Measurements from ENCODE around the gene AIMP2. TPM values are rescaled to one million over a fixed set of nuclear protein-coding genes. Genes with fewer than 3 reads are reported as not detected.

The AIMP2 gene
- total and polyA plus RNA-seq, 2 of the 4 experiments (the other 2 are of a cell fraction): 57.5 to 58.6 TPM

DNA sequence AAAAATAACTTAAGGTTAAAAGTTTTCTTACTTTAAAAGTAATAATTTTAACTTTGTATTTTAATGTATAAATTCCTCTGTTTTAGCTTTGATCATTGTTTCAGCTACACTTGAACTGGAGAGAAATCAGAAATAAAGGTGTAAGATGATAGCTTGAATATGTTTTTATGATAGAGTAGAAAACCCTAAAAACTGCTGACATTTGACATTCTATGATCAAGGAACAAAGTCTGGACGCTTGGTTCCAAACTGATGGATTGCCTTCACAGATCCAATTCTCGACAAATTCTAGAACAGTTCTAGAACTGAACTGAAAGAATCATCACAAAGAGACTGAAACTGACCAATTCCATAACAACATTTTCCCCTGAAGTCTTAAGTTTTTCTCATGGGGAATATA lies 21.9 kb downstream of the AIMP2 start, which contains the start of gene ANKRD61:
Gene ANKRD61, plus strand, starts transcription at position 389 of the 400 bp plus-strand sequence. Its CDS starts 0 bp downstream, at position 389.
- no peak within 1 kb of the TSS for H4K8ac ChIP-seq (ENCODE audit: low read depth in 2 of 2, low read length in 2 of 2)
- no peak within 1 kb of the TSS for H3K4ac ChIP-seq (ENCODE audit: low read depth, low read length)
- BruUV-seq (replicated peaks): no TSS peak
- H3K9me1 ChIP-seq (ENCODE audit: insufficient read depth, low read length): peaks cover 6% of the 10 kb centered on the region; the same call in 1 of the 2 replicates
- ChIA-PET CTCF (no interaction called here), POLR2A (ENCODE audit: unreplicated experiment) (no interaction called here)
- no peak within 1 kb of the TSS for H2BK120ac ChIP-seq (ENCODE audit: low read depth, low read length)
- no peak within 1 kb of the TSS for H3K18ac ChIP-seq (ENCODE audit: low read depth, low read length)
- no peak within 1 kb of the TSS for H3K56ac ChIP-seq (ENCODE audit: extremely low read depth, insufficient read depth, low read length)
- H3K4me2 ChIP-seq (ENCODE audit: low read depth, low read length): no peak within 1 kb of the TSS
- no CpG with 5 or more reads among the region's 2 CpGs for WGBS, 2 experiments (ENCODE audit: extremely low coverage in 2 of 2, insufficient read length in 1 of 2)
- no peak for DNase-seq
- intact Hi-C loops (cut with micrococcal nuclease) (no loop called here), in situ Hi-C loops (cut with MboI; ENCODE audit: low sequenced_read_pairs) (no loop called here), dilution Hi-C loops (cut with HindIII; ENCODE audit: low sequenced_read_pairs, unreplicated experiment) (no loop called here)
- no peak for TF ChIP-seq MAZ (IDR thresholded peaks at IDR 0.05; ENCODE audit: borderline replicate concordance, low read depth, low read length)
- TF ChIP-seq MXI1 (IDR thresholded peaks at IDR 0.05; ENCODE audit: borderline replicate concordance, low read depth, low read length): no peak
- TF ChIP-seq BHLHE40 (IDR thresholded peaks at IDR 0.05; ENCODE audit: low read depth, low read length): no peak
- TF ChIP-seq, protein P1, sequence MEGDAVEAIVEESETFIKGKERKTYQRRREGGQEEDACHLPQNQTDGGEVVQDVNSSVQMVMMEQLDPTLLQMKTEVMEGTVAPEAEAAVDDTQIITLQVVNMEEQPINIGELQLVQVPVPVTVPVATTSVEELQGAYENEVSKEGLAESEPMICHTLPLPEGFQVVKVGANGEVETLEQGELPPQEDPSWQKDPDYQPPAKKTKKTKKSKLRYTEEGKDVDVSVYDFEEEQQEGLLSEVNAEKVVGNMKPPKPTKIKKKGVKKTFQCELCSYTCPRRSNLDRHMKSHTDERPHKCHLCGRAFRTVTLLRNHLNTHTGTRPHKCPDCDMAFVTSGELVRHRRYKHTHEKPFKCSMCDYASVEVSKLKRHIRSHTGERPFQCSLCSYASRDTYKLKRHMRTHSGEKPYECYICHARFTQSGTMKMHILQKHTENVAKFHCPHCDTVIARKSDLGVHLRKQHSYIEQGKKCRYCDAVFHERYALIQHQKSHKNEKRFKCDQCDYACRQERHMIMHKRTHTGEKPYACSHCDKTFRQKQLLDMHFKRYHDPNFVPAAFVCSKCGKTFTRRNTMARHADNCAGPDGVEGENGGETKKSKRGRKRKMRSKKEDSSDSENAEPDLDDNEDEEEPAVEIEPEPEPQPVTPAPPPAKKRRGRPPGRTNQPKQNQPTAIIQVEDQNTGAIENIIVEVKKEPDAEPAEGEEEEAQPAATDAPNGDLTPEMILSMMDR (conservative IDR thresholded peaks at IDR 0.05; ENCODE audit: low read depth, low read length): no peak
- no peak for TF ChIP-seq CEBPB (IDR thresholded peaks at IDR 0.05; ENCODE audit: low read depth, low read length)
- peak; percentile 61 for TF ChIP-seq MAFK (IDR thresholded peaks at IDR 0.05; ENCODE audit: low read depth, low read length)
- peaks cover 53% of the 10 kb centered on the region for H3K36me3 ChIP-seq (ENCODE audit: control insufficient read depth, insufficient read depth, low read length)
- no peak within 1 kb of the TSS for H3K27ac ChIP-seq (ENCODE audit: insufficient read depth, low read length)
- H4K20me1 ChIP-seq (ENCODE audit: insufficient read depth, low read length): no peaks in the 10 kb centered on the region; the same call in 1 of the 2 replicates
- H2BK20ac ChIP-seq (ENCODE audit: low read depth, low read length): no peak within 1 kb of the TSS
- H2AK5ac ChIP-seq (ENCODE audit: low read depth, low read length): no peak within 1 kb of the TSS
- ATAC-seq (ENCODE audit: low read depth): no peak
- no peaks in the 10 kb centered on the region for H3K9me3 ChIP-seq (ENCODE audit: control insufficient read depth, insufficient read depth, low read length)
- no peak within 1 kb of the TSS for H2AFZ ChIP-seq (replicated peaks; ENCODE audit: low read length, poor library complexity)
- H2AK9ac ChIP-seq (replicated peaks; ENCODE audit: low read depth, low read length, poor library complexity): no peak within 1 kb of the TSS
- no peak within 1 kb of the TSS for H3K14ac ChIP-seq (replicated peaks; ENCODE audit: low read depth, low read length)
- H3K4me1 ChIP-seq (ENCODE audit: control insufficient read depth, insufficient read depth, low read length): no peaks in the 10 kb centered on the region
- H3K4me3 ChIP-seq (ENCODE audit: insufficient read depth, low read depth, low read length): no peak within 1 kb of the TSS
- peaks cover 23 to 36% of the 10 kb centered on the region in 2 experiments for H3K79me1 ChIP-seq (ENCODE audit: low read depth in 1 of 2, low read length in 2 of 2)
- H3K27me3 ChIP-seq (ENCODE audit: control insufficient read depth, insufficient read depth, low read length): no peaks in the 10 kb centered on the region
- no peak within 1 kb of the TSS for H3K23ac ChIP-seq (ENCODE audit: low read depth, low read length)
- no peak within 1 kb of the TSS for H2BK5ac ChIP-seq (ENCODE audit: low read depth, low read length, poor library complexity, severe bottlenecking)
- no peak within 1 kb of the TSS for H2BK15ac ChIP-seq (ENCODE audit: low read depth, low read length)
- no peak within 1 kb of the TSS for H4K5ac ChIP-seq (ENCODE audit: low read depth, low read length)
- H3K9ac ChIP-seq (ENCODE audit: low read depth, low read length): no peak within 1 kb of the TSS
- no peak within 1 kb of the TSS for H4K91ac ChIP-seq (ENCODE audit: insufficient read depth, low read depth, low read length)
